CD14-positive monocyte (primary cell): ENCODE results near the gene KIF26A. TPM values are rescaled to one million over a fixed set of nuclear protein-coding genes. Genes with fewer than 3 reads are reported as not detected.

Experiments
- DNase-seq, 3 donors: peaks; one replicate each; pipeline ENCODE4 v3.0.0-alpha.2; 2011 to 2022
- H2AFZ ChIP-seq: 2 replicates; pipeline ENCODE4 v1.6.0; 2012; ENCODE audit warnings: mild to moderate bottlenecking, low read depth, low read length, inconsistent platforms; ENCODE audit not compliant: insufficient read depth, poor library complexity, severe bottlenecking
- H3K27ac ChIP-seq, 2 donors: 1 replicate in 1 of 2; 2 replicates in 1 of 2; pipeline ENCODE4 v1.5.1; 2012 to 2013; ENCODE audit warnings: low read length in 2 of 2, control low read depth in 1 of 2, inconsistent platforms in 1 of 2, low read depth in 1 of 2, mild to moderate bottlenecking in 1 of 2
- H3K27me3 ChIP-seq, 2 donors: one replicate each; pipeline versions ENCODE4 v1.6.0 to v1.6.1; 2011 to 2013; ENCODE audit warnings: low read length in 2 of 2; ENCODE audit not compliant: control insufficient read depth in 2 of 2, insufficient read depth in 2 of 2
- H3K36me3 ChIP-seq, 2 donors: replicated peaks in 1 of 2; 1 replicate in 1 of 2; 2 replicates in 1 of 2; pipeline versions ENCODE4 v1.5.1 to v1.6.1; 2012 to 2013; ENCODE audit warnings: low read length in 2 of 2, control low read depth in 1 of 2, inconsistent platforms in 1 of 2, mild to moderate bottlenecking in 1 of 2; ENCODE audit not compliant: insufficient read depth in 2 of 2, control insufficient read depth in 1 of 2
- H3K4me1 ChIP-seq, 2 donors: 1 replicate in 1 of 2; 2 replicates in 1 of 2; pipeline versions ENCODE4 v1.5.1 to v1.6.1; 2012 to 2013; ENCODE audit warnings: low read length in 2 of 2, control low read depth in 1 of 2, inconsistent platforms in 1 of 2, mild to moderate bottlenecking in 1 of 2, moderate library complexity in 1 of 2; ENCODE audit not compliant: insufficient read depth in 2 of 2, control insufficient read depth in 1 of 2
- H3K4me2 ChIP-seq: replicated peaks from 2 replicates; pipeline ENCODE3; 2012; ENCODE audit warnings: low read length, moderate library complexity, mild to moderate bottlenecking; ENCODE audit not compliant: poor library complexity, severe bottlenecking; ENCODE audit errors: extremely low read depth
- H3K4me3 ChIP-seq, 3 experiments: fragments of 200-600 bp in 1 of 3; sonication (generic) in 1 of 3; replicated peaks in 1 of 3; 1 replicate in 2 of 3; 2 replicates in 1 of 3; pipeline ENCODE4 v1.5.1; 2011 to 2013; ENCODE audit warnings: low read length in 3 of 3, mild to moderate bottlenecking in 3 of 3, control low read depth in 2 of 3, low read depth in 2 of 3, inconsistent platforms in 1 of 3, moderate library complexity in 1 of 3
- H3K79me2 ChIP-seq: 2 replicates; pipeline ENCODE4 v1.6.0; 2012; ENCODE audit warnings: mild to moderate bottlenecking, control low read depth, inconsistent platforms, low read length, moderate library complexity; ENCODE audit not compliant: insufficient read depth
- H3K9ac ChIP-seq: 2 replicates; pipeline ENCODE4 v1.6.0; 2017; ENCODE audit warnings: low read length, mild to moderate bottlenecking; ENCODE audit not compliant: insufficient read depth, poor library complexity, severe bottlenecking
- H3K9me3 ChIP-seq, 2 donors: replicated peaks in 1 of 2; 1 replicate in 1 of 2; 2 replicates in 1 of 2; pipeline versions ENCODE4 v1.5.1 to v1.6.1; 2012 to 2013; ENCODE audit warnings: low read length in 2 of 2, control low read depth in 1 of 2; ENCODE audit not compliant: control insufficient read depth in 1 of 2, insufficient read depth in 1 of 2
- H4K20me1 ChIP-seq: 2 replicates; pipeline ENCODE4 v1.6.0; 2012; ENCODE audit warnings: mild to moderate bottlenecking, low read length, control low read depth, moderate library complexity; ENCODE audit not compliant: insufficient read depth
- H3K27ac Mint-ChIP-seq, 7 donors: one replicate each; pipeline ENCODE4 v1.8.0; 2020; ENCODE audit warnings: mild to moderate bottlenecking in 7 of 7, mixed read lengths in 7 of 7, moderate library complexity in 6 of 7, inconsistent platforms in 2 of 7
- H3K27me3 Mint-ChIP-seq, 3 donors: one replicate each; pipeline ENCODE4 v1.8.0; 2021 to 2022; ENCODE audit warnings: low read depth in 3 of 3, mild to moderate bottlenecking in 3 of 3, mixed read lengths in 3 of 3, moderate library complexity in 3 of 3, inconsistent platforms in 1 of 3
- H3K36me3 Mint-ChIP-seq, 2 donors: one replicate each; pipeline ENCODE4 v1.8.0; 2020; ENCODE audit warnings: mixed read lengths in 2 of 2, inconsistent platforms in 1 of 2, mild to moderate bottlenecking in 1 of 2
- H3K4me1 Mint-ChIP-seq: one replicate; pipeline ENCODE4 v1.8.0; 2020; ENCODE audit warnings: mild to moderate bottlenecking, mixed read lengths
- H3K4me3 Mint-ChIP-seq, 2 donors: one replicate each; pipeline ENCODE4 v1.8.0; 2020; ENCODE audit warnings: mild to moderate bottlenecking in 2 of 2, mixed read lengths in 2 of 2, moderate library complexity in 1 of 2
- H3K9me3 Mint-ChIP-seq, 7 donors: one replicate each; pipeline ENCODE4 v1.8.0; 2020 to 2022; ENCODE audit warnings: mixed read lengths in 7 of 7, mild to moderate bottlenecking in 6 of 7, moderate library complexity in 6 of 7, inconsistent platforms in 2 of 7
- CTCF ChIP-seq: fragments of 200-600 bp; IDR thresholded peaks from one replicate; pipeline ENCODE4 v1.8.0; 2022; ENCODE audit warnings: antibody characterized with exemption, mild to moderate bottlenecking
- WGBS: methylation state at CpG from one replicate; pipeline ENCODE4 v1.1.5; 2013; ENCODE audit warnings: missing lambda C conversion rate; ENCODE audit not compliant: insufficient coverage; 5-methylcytosine and 5-hydroxymethylcytosine counted together
- intact Hi-C, 2 donors: fragments of 100-400 bp; cut with micrococcal nuclease; formaldehyde crosslinking; loops; one replicate each; pipeline versions ENCODE4 v1.15.0 to v1.15.1; 2023
- polyA plus RNA-seq, 3 donors: library from polyadenylated mRNA; depleted of rRNA in 1 of 3; unstranded in 2 of 3; stranded (reverse) in 1 of 3; fragments of 300-500 nt in 2 of 3; fragments of >200 nt in 1 of 3; fragmentation: Illumina TruSeq in 2 of 3; gene quantifications; 1 replicate in 2 of 3; 2 replicates in 1 of 3; pipeline ENCODE4 v1.2.3, GENCODE V29; 2012 to 2021

Gene KIF26A
- polyA plus RNA-seq, 3 donors = not detected

- Mint-ChIP-seq H3K9me3 (peaks cover 0 to 5% (median 0%) of the 10 kb centered on the region in 7 donors), H3K36me3 (no peaks in the 10 kb centered on the region), H3K4me1 (no peaks in the 10 kb centered on the region), H3K27ac (no peak overlapping the region), H3K27me3 (peaks cover 4 to 26% (median 21%) of the 10 kb centered on the region in 3 donors), H3K4me3 (peak overlapping the region in 1 of 2 donors; percentile 43)
- Histone ChIP-seq H3K4me3 (no peak overlapping the region), H3K79me2 (no peaks in the 10 kb centered on the region), H3K36me3 (no peaks in the 10 kb centered on the region), H3K4me1 (no peaks in the 10 kb centered on the region), H3K9me3 (no peaks in the 10 kb centered on the region), H3K27ac (no peak overlapping the region), H3K9ac (no peak overlapping the region), H3K27me3 (peaks cover 0 to 2% of the 10 kb centered on the region in 2 donors), H4K20me1 (no peaks in the 10 kb centered on the region), H3K4me2 (no peak overlapping the region), H2AFZ (no peak overlapping the region)
- intact Hi-C loops = no loop called here
- DNase-seq = no peak
- TF ChIP-seq CTCF = no peak
- 50% methylated on average over 10 of the region's 22 CpGs for WGBS
These were observed 81.4 kb downstream of the KIF26A start for GRCh38 chr14:104219731-104220214.

- no peaks in the 10 kb centered on the region for H3K36me3 ChIP-seq
- H3K9me3 Mint-ChIP-seq = peaks cover 0 to 4% (median 0%) of the 10 kb centered on the region in 7 donors
- H3K9ac ChIP-seq = no peak overlapping the region
- no peaks in the 10 kb centered on the region for H3K9me3 ChIP-seq
- H4K20me1 ChIP-seq = no peaks in the 10 kb centered on the region
- peak overlapping the region in 1 of 2 donors; percentile 43 for H3K4me3 Mint-ChIP-seq
- peaks cover 6 to 28% (median 27%) of the 10 kb centered on the region in 3 donors for H3K27me3 Mint-ChIP-seq
- H3K27ac Mint-ChIP-seq = no peak overlapping the region
- no peak overlapping the region for H3K4me2 ChIP-seq
- intact Hi-C loops = no loop called here
- no peaks in the 10 kb centered on the region for H3K4me1 Mint-ChIP-seq
- 73% methylated on average over 30 of the region's 40 CpGs for WGBS
- no peaks in the 10 kb centered on the region for H3K36me3 Mint-ChIP-seq
- no peak overlapping the region for H3K27ac ChIP-seq
- H3K27me3 ChIP-seq = peaks cover 0 to 2% of the 10 kb centered on the region in 2 donors
- H3K4me3 ChIP-seq = no peak overlapping the region
- no peaks in the 10 kb centered on the region for H3K4me1 ChIP-seq
- DNase-seq = no peak
- H3K79me2 ChIP-seq = no peaks in the 10 kb centered on the region
- no peak for TF ChIP-seq CTCF
- H2AFZ ChIP-seq = no peak overlapping the region
These were observed 82.1 kb downstream of the KIF26A start for GRCh38 chr14:104220215-104221070.
